Prostate gland (tissue), 2 donors: ENCODE results near the gene MTM1.

Experiments used
- CTCF ChIP-seq, 4 experiments: fragments of 200-600 bp in 2 of 4; fragments of 450-650 bp in 2 of 4; sonication (generic) in 2 of 4; IDR thresholded peaks; 1 replicate in 3 of 4; 2 replicates in 1 of 4; pipeline ENCODE4 v1.5.1; 2016 to 2019; ENCODE audit warnings: antibody characterized with exemption in 4 of 4, mild to moderate bottlenecking in 2 of 4, moderate library complexity in 2 of 4
- POLR2A ChIP-seq: fragments of 450-650 bp; IDR thresholded peaks from one replicate; pipeline ENCODE4 v1.6.1; 2016; ENCODE audit warnings: antibody characterized with exemption, mild to moderate bottlenecking
- POLR2AphosphoS5 ChIP-seq: sonication (generic); formaldehyde crosslinking; IDR thresholded peaks from one replicate; pipeline ENCODE4 v1.6.1; 2017; ENCODE audit warnings: antibody characterized with exemption

DNA sequence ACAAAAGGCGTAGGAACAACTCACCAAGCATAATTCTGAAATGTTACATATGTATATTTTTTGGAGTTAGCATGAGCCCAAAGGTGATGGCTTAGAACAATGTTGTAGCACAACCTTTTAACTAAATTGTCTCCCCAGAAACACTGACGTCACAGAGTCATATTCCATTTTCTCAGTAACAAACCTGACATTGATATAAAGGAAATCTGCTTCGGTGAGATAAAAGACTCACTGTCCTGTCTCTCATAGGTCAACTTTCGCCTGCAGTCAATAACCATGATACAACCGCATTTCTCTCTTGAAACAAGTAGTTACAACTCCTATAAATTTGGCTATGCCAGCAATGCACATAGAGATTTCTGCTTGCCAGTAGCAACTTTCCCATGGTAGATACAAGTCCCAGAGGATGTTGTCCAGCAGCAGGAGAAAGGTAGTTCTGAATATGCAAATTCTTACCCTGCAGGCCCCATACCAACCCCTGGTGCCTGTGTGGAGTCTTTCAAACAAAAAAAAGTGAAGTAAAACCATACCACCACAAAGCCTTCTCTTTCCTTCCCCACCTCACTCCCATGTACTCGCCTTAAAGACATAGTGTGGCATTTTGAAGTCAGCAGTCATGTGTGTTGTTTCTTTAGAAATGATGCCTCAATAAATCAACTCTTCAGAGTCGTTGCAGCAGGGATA lies 47.9 kb downstream of the MTM1 start:
- no peak for TF ChIP-seq CTCF (IDR thresholded peaks at IDR 0.05)
- TF ChIP-seq POLR2A: no peak
- no peak for TF ChIP-seq POLR2AphosphoS5
